Prostate gland (tissue), 2 donors: Measurements from ENCODE around the gene GBA3.

Experiments
- CTCF ChIP-seq, 4 experiments: fragments of 200-600 bp in 2 of 4; fragments of 450-650 bp in 2 of 4; sonication (generic) in 2 of 4; IDR thresholded peaks; 1 replicate in 3 of 4; 2 replicates in 1 of 4; pipeline ENCODE4 v1.5.1; 2016 to 2019; ENCODE audit warnings: antibody characterized with exemption in 4 of 4, mild to moderate bottlenecking in 2 of 4, moderate library complexity in 2 of 4
- POLR2AphosphoS5 ChIP-seq: sonication (generic); formaldehyde crosslinking; IDR thresholded peaks from one replicate; pipeline ENCODE4 v1.6.1; 2017; ENCODE audit warnings: antibody characterized with exemption

- TF ChIP-seq CTCF (IDR thresholded peaks at IDR 0.05): no peak
- no peak for TF ChIP-seq POLR2AphosphoS5
Observed at GRCh38 chr4:22744478-22745062, 51.8 kb downstream of the GBA3 start.
